ENCODE results near the gene GRXCR2. TPM values are rescaled to one million over a fixed set of nuclear protein-coding genes. Genes with fewer than 3 reads are reported as not detected.

The GRXCR2 gene
- total and polyA plus RNA-seq, 2 of the 4 experiments (the other 2 are of a cell fraction) = not detected

DNA sequence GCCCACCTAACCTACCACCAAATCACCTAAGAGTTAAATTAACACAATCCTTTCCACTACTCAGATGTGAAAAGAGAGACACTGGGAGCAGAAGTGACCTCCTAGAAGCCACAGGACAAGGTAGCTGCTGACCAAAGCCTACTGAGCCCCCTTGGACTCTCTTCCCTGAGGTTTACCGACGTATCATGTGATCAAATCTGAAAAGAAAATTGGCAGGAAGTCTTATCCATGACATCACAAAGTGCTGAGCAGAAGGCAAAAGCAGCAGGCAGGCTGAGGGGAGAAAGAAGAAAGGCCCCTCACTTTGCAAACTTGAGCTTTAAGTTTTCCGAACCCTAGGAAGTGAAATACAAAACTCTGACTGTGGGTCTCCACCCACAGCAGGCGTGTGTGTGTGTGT is 48.8 kb downstream of the GRXCR2 start:
- ATAC-seq (ENCODE audit: low read depth) (no peak), DNase-seq (peak; percentile 33)
- Histone ChIP-seq H3K27ac (ENCODE audit: insufficient read depth, low read length) (no peak overlapping the region), H3K9me1 (ENCODE audit: insufficient read depth, low read length) (no peaks in the 10 kb centered on the region), H2BK20ac (ENCODE audit: low read depth, low read length) (no peak overlapping the region), H3K56ac (ENCODE audit: extremely low read depth, insufficient read depth, low read length) (no peak overlapping the region), H4K5ac (ENCODE audit: low read depth, low read length) (no peak overlapping the region), H3K4ac (ENCODE audit: low read depth, low read length) (no peak overlapping the region), H4K91ac (ENCODE audit: insufficient read depth, low read depth, low read length) (no peak overlapping the region), H2AK9ac (replicated peaks; ENCODE audit: low read depth, low read length, poor library complexity) (no peak overlapping the region), H4K20me1 (ENCODE audit: insufficient read depth, low read length) (no peaks in the 10 kb centered on the region), H2BK120ac (ENCODE audit: low read depth, low read length) (no peak overlapping the region), H3K9me3 (ENCODE audit: control insufficient read depth, insufficient read depth, low read length) (no peaks in the 10 kb centered on the region), H4K8ac (ENCODE audit: low read depth in 2 of 2, low read length in 2 of 2) (no peak overlapping the region), H2BK15ac (ENCODE audit: low read depth, low read length) (no peak overlapping the region), H3K23ac (ENCODE audit: low read depth, low read length) (no peak overlapping the region), H3K4me3 (ENCODE audit: insufficient read depth, low read depth, low read length) (no peak overlapping the region), H3K79me1 (ENCODE audit: low read depth in 1 of 2, low read length in 2 of 2) (peaks cover 0 to 4% of the 10 kb centered on the region in 2 experiments; a peak in 2 of 4 replicates), H3K18ac (ENCODE audit: low read depth, low read length) (no peak overlapping the region), H3K36me3 (ENCODE audit: control insufficient read depth, insufficient read depth, low read length) (no peaks in the 10 kb centered on the region), H3K4me1 (ENCODE audit: control insufficient read depth, insufficient read depth, low read length) (no peaks in the 10 kb centered on the region), H3K9ac (ENCODE audit: low read depth, low read length) (no peak overlapping the region), H2AFZ (replicated peaks; ENCODE audit: low read length, poor library complexity) (no peak overlapping the region), H3K27me3 (ENCODE audit: control insufficient read depth, insufficient read depth, low read length) (no peaks in the 10 kb centered on the region), H2AK5ac (ENCODE audit: low read depth, low read length) (no peak overlapping the region), H2BK5ac (ENCODE audit: low read depth, low read length, poor library complexity, severe bottlenecking) (no peak overlapping the region), H3K14ac (replicated peaks; ENCODE audit: low read depth, low read length) (no peak overlapping the region), H3K4me2 (ENCODE audit: low read depth, low read length) (no peak overlapping the region)
- intact Hi-C loops (cut with micrococcal nuclease) (loop anchor here (2.0 to 10.0 kb wide), 4 partner anchors 339 to 1619 kb away; no protein-coding TSS in a partner anchor), in situ Hi-C loops (cut with MboI; ENCODE audit: low sequenced_read_pairs) (no loop called here), dilution Hi-C loops (cut with HindIII; ENCODE audit: low sequenced_read_pairs, unreplicated experiment) (no loop called here)
- CTCF ChIA-PET = interaction anchor here (0.6 kb wide), 1 partner anchor 223 kb away, joined by 3 read pairs; no protein-coding TSS in a partner anchor
- no peak for TF ChIP-seq NFE2L2 (IDR thresholded peaks at IDR 0.05; ENCODE audit: low read depth, low read length)
- TF ChIP-seq BHLHE40 (IDR thresholded peaks at IDR 0.05; ENCODE audit: low read depth, low read length) = no peak
- TF ChIP-seq POLR2A (IDR thresholded peaks at IDR 0.05; ENCODE audit: low read depth, low read length) = no peak
- TF ChIP-seq, protein P1, sequence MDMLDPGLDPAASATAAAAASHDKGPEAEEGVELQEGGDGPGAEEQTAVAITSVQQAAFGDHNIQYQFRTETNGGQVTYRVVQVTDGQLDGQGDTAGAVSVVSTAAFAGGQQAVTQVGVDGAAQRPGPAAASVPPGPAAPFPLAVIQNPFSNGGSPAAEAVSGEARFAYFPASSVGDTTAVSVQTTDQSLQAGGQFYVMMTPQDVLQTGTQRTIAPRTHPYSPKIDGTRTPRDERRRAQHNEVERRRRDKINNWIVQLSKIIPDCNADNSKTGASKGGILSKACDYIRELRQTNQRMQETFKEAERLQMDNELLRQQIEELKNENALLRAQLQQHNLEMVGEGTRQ (IDR thresholded peaks at IDR 0.05; ENCODE audit: low read depth, low read length) = no peak
- TF ChIP-seq, protein P2, sequence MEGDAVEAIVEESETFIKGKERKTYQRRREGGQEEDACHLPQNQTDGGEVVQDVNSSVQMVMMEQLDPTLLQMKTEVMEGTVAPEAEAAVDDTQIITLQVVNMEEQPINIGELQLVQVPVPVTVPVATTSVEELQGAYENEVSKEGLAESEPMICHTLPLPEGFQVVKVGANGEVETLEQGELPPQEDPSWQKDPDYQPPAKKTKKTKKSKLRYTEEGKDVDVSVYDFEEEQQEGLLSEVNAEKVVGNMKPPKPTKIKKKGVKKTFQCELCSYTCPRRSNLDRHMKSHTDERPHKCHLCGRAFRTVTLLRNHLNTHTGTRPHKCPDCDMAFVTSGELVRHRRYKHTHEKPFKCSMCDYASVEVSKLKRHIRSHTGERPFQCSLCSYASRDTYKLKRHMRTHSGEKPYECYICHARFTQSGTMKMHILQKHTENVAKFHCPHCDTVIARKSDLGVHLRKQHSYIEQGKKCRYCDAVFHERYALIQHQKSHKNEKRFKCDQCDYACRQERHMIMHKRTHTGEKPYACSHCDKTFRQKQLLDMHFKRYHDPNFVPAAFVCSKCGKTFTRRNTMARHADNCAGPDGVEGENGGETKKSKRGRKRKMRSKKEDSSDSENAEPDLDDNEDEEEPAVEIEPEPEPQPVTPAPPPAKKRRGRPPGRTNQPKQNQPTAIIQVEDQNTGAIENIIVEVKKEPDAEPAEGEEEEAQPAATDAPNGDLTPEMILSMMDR (conservative IDR thresholded peaks at IDR 0.05; ENCODE audit: low read depth, low read length) = no peak
- no peak for TF ChIP-seq MAFK (IDR thresholded peaks at IDR 0.05; ENCODE audit: low read depth, low read length)
- TF ChIP-seq MXI1 (IDR thresholded peaks at IDR 0.05; ENCODE audit: borderline replicate concordance, low read depth, low read length) = no peak
- TF ChIP-seq RAD21 (IDR thresholded peaks at IDR 0.05; ENCODE audit: low read length) = no peak
- TF ChIP-seq MAZ (IDR thresholded peaks at IDR 0.05; ENCODE audit: borderline replicate concordance, low read depth, low read length) = no peak
- TF ChIP-seq CEBPB (IDR thresholded peaks at IDR 0.05; ENCODE audit: low read depth, low read length) = no peak
- TF ChIP-seq CHD1 (IDR thresholded peaks at IDR 0.05; ENCODE audit: low read depth, low read length) = no peak
- no peak for TF ChIP-seq RFX5 (IDR thresholded peaks at IDR 0.05; ENCODE audit: low read depth, low read length)
- TF ChIP-seq FOS (IDR thresholded peaks at IDR 0.05; ENCODE audit: low read depth, low read length) = no peak
- no peak for TF ChIP-seq RCOR1 (IDR thresholded peaks at IDR 0.05; ENCODE audit: insufficient replicate concordance, low read length)
- TF ChIP-seq, protein P3, sequence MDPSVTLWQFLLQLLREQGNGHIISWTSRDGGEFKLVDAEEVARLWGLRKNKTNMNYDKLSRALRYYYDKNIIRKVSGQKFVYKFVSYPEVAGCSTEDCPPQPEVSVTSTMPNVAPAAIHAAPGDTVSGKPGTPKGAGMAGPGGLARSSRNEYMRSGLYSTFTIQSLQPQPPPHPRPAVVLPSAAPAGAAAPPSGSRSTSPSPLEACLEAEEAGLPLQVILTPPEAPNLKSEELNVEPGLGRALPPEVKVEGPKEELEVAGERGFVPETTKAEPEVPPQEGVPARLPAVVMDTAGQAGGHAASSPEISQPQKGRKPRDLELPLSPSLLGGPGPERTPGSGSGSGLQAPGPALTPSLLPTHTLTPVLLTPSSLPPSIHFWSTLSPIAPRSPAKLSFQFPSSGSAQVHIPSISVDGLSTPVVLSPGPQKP (IDR thresholded peaks at IDR 0.05; ENCODE audit: borderline replicate concordance, low read depth, low read length) = no peak
- POLR2A ChIA-PET (ENCODE audit: unreplicated experiment) = no interaction called here
- WGBS, 2 experiments (ENCODE audit: extremely low coverage in 2 of 2, insufficient read length in 1 of 2) = no CpG with 5 or more reads among the region's 4 CpGs
- BruUV-seq (replicated peaks) = no TSS peak
